ENCODE results near the gene CDCA7.
"Not testable (repeated sequence)": the region's sequence is repeated elsewhere in the genome, so short reads cannot be mapped to it uniquely, and the experiment has no call there.

The CDCA7 gene

GRCh38 chr2:173370198-173370597 is 15.5 kb downstream of the CDCA7 start:
- Histone ChIP-seq H3K9me3 (ENCODE audit: insufficient read depth, low read depth, low read length) (no peaks in the 10 kb centered on the region), H3K4me1 (ENCODE audit: insufficient read depth, low read length) (peaks cover 7% of the 10 kb centered on the region), H3K36me3 (ENCODE audit: insufficient read depth, low read depth, low read length) (peaks cover 69% of the 10 kb centered on the region), H3K27me3 (ENCODE audit: insufficient read depth, low read length) (no peaks in the 10 kb centered on the region), H3K9ac (ENCODE audit: low read depth, low read length) (no peak overlapping the region), H3K27ac (ENCODE audit: low read length) (no peak overlapping the region), H3K4me3 (ENCODE audit: low read length) (no peak overlapping the region)

GRCh38 chr2:173371023-173371422 is 16.4 kb downstream of the CDCA7 start:
- H3K4me1 ChIP-seq (ENCODE audit: insufficient read depth, low read length): peaks cover 7% of the 10 kb centered on the region
- H3K4me3 ChIP-seq (ENCODE audit: low read length): no peak overlapping the region
- H3K9ac ChIP-seq (ENCODE audit: low read depth, low read length): no peak overlapping the region; the same call in 1 of the 2 replicates
- no peak overlapping the region for H3K27ac ChIP-seq (ENCODE audit: low read length)
- H3K36me3 ChIP-seq (ENCODE audit: insufficient read depth, low read depth, low read length): peaks cover 61% of the 10 kb centered on the region
- H3K9me3 ChIP-seq (ENCODE audit: insufficient read depth, low read depth, low read length): no peaks in the 10 kb centered on the region
- no peaks in the 10 kb centered on the region for H3K27me3 ChIP-seq (ENCODE audit: insufficient read depth, low read length)

- no peak overlapping the region for H3K27ac ChIP-seq (ENCODE audit: low read length)
- peaks cover 38% of the 10 kb centered on the region for H3K36me3 ChIP-seq (ENCODE audit: insufficient read depth, low read depth, low read length)
- H3K4me3 ChIP-seq (ENCODE audit: low read length): no peak overlapping the region
- H3K9ac ChIP-seq (ENCODE audit: low read depth, low read length): no peak overlapping the region
- peaks cover 7% of the 10 kb centered on the region for H3K4me1 ChIP-seq (ENCODE audit: insufficient read depth, low read length)
- H3K27me3 ChIP-seq (ENCODE audit: insufficient read depth, low read length): no peaks in the 10 kb centered on the region
- H3K9me3 ChIP-seq (ENCODE audit: insufficient read depth, low read depth, low read length): no peaks in the 10 kb centered on the region
Measured at GRCh38 chr2:173373290-173373689, 18.6 kb downstream of the CDCA7 start.

- Histone ChIP-seq H3K9ac (ENCODE audit: low read depth, low read length) (no peak overlapping the region), H3K9me3 (ENCODE audit: insufficient read depth, low read depth, low read length) (no peaks in the 10 kb centered on the region), H3K36me3 (ENCODE audit: insufficient read depth, low read depth, low read length) (peaks cover 25% of the 10 kb centered on the region), H3K27ac (ENCODE audit: low read length) (no peak overlapping the region), H3K27me3 (ENCODE audit: insufficient read depth, low read length) (no peaks in the 10 kb centered on the region), H3K4me3 (ENCODE audit: low read length) (no peak overlapping the region), H3K4me1 (ENCODE audit: insufficient read depth, low read length) (peaks cover 7% of the 10 kb centered on the region)
Measured at GRCh38 chr2:173374634-173375033, 20.0 kb downstream of the CDCA7 start.

GRCh38 chr2:173385534-173385933 is 30.9 kb downstream of the CDCA7 start:
- not testable (repeated sequence) for H3K4me1 ChIP-seq (ENCODE audit: insufficient read depth, low read length); H3K27ac ChIP-seq (ENCODE audit: low read length); H3K4me3 ChIP-seq (ENCODE audit: low read length); H3K27me3 ChIP-seq (ENCODE audit: insufficient read depth, low read length); H3K9ac ChIP-seq (ENCODE audit: low read depth, low read length); H3K36me3 ChIP-seq (ENCODE audit: insufficient read depth, low read depth, low read length); H3K9me3 ChIP-seq (ENCODE audit: insufficient read depth, low read depth, low read length)

DNA sequence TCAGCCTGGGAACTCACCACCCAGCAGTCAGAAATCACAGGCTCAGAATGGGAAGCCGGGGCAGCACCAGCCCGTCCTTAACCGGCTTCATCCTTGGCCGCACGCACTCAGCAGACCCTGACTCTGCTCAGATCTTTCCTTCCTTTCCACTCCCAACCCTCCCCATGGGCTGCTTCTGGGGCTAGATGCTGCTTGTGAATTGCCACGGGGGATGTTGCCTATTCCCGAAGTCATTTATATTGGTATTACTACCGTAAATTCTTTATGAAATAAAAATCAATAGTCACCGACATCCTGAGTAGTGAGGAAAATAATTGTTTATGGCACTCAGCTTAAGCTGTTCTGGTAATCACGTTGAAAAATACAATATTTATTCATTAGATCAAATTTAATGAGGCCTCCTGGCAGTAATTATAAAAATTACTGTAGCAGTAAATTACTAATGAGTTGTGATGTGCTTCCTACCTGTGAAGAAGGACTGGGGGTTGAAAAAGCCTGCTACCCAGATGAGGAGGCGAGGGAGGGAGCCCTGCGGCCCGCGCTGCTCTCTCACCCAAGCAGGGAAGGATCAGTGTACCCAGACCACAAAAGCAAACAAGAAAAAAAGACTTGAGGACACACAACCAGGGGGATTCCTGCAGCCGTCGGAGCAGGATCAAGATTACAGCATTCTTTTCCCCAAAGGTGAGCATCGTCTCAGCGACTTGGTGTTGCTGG is 31.5 kb downstream of the CDCA7 start:
- Histone ChIP-seq H3K9ac (ENCODE audit: low read depth, low read length) (no peak overlapping the region), H3K9me3 (ENCODE audit: insufficient read depth, low read depth, low read length) (no peaks in the 10 kb centered on the region)

DNA sequence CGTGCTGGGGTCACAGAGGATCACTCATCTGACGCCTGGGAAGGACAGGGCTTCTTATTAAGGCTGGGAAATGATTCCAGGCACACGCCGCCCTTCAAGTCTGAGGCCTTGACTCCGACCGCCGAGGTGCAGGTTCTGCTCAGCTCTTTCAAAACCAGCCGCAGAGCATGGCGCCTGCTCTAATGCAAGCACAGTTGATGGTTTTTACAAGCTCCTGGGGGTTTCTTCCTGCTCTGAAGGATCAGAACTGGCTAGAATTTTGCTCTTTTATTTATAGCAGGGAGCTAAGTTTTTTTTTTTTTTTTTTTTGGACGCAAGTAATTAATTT is 32.0 kb downstream of the CDCA7 start:
- Histone ChIP-seq H3K4me3 (ENCODE audit: low read length) (no peak overlapping the region), H3K27ac (ENCODE audit: low read length) (no peak overlapping the region), H3K9ac (ENCODE audit: low read depth, low read length) (no peak overlapping the region), H3K9me3 (ENCODE audit: insufficient read depth, low read depth, low read length) (no peaks in the 10 kb centered on the region), H3K27me3 (ENCODE audit: insufficient read depth, low read length) (no peaks in the 10 kb centered on the region), H3K4me1 (ENCODE audit: insufficient read depth, low read length) (no peaks in the 10 kb centered on the region; the same call in 1 of the 2 replicates), H3K36me3 (ENCODE audit: insufficient read depth, low read depth, low read length) (no peaks in the 10 kb centered on the region)

More for the DNA sequence above, 31.5 kb downstream of the CDCA7 start:
- no peaks in the 10 kb centered on the region for H3K27me3 ChIP-seq (ENCODE audit: insufficient read depth, low read length)
- no peaks in the 10 kb centered on the region for H3K36me3 ChIP-seq (ENCODE audit: insufficient read depth, low read depth, low read length)
- H3K27ac ChIP-seq (ENCODE audit: low read length): no peak overlapping the region
- no peaks in the 10 kb centered on the region; the same call in 1 of the 2 replicates for H3K4me1 ChIP-seq (ENCODE audit: insufficient read depth, low read length)
- H3K4me3 ChIP-seq (ENCODE audit: low read length): no peak overlapping the region

GRCh38 chr2:173387079-173387478 is 32.4 kb downstream of the CDCA7 start:
- no peaks in the 10 kb centered on the region for H3K27me3 ChIP-seq (ENCODE audit: insufficient read depth, low read length)
- no peak overlapping the region for H3K4me3 ChIP-seq (ENCODE audit: low read length)
- H3K36me3 ChIP-seq (ENCODE audit: insufficient read depth, low read depth, low read length): no peaks in the 10 kb centered on the region
- no peaks in the 10 kb centered on the region; the same call in 1 of the 2 replicates for H3K4me1 ChIP-seq (ENCODE audit: insufficient read depth, low read length)
- H3K9me3 ChIP-seq (ENCODE audit: insufficient read depth, low read depth, low read length): no peaks in the 10 kb centered on the region
- H3K27ac ChIP-seq (ENCODE audit: low read length): no peak overlapping the region
- no peak overlapping the region for H3K9ac ChIP-seq (ENCODE audit: low read depth, low read length)

GRCh38 chr2:173387660-173388059 is 33.0 kb downstream of the CDCA7 start:
- Histone ChIP-seq H3K4me1 (ENCODE audit: insufficient read depth, low read length) (no peaks in the 10 kb centered on the region; the same call in 1 of the 2 replicates), H3K9ac (ENCODE audit: low read depth, low read length) (no peak overlapping the region), H3K27ac (ENCODE audit: low read length) (no peak overlapping the region), H3K4me3 (ENCODE audit: low read length) (no peak overlapping the region), H3K27me3 (ENCODE audit: insufficient read depth, low read length) (no peaks in the 10 kb centered on the region), H3K9me3 (ENCODE audit: insufficient read depth, low read depth, low read length) (no peaks in the 10 kb centered on the region), H3K36me3 (ENCODE audit: insufficient read depth, low read depth, low read length) (no peaks in the 10 kb centered on the region)

GRCh38 chr2:173388795-173389194 is 34.1 kb downstream of the CDCA7 start:
- no peaks in the 10 kb centered on the region for H3K9me3 ChIP-seq (ENCODE audit: insufficient read depth, low read depth, low read length)
- peaks cover 11% of the 10 kb centered on the region for H3K4me1 ChIP-seq (ENCODE audit: insufficient read depth, low read length)
- no peaks in the 10 kb centered on the region for H3K27me3 ChIP-seq (ENCODE audit: insufficient read depth, low read length)

GRCh38 chr2:173390036-173390435 is 35.4 kb downstream of the CDCA7 start:
- H3K4me1 ChIP-seq (ENCODE audit: insufficient read depth, low read length): peaks cover 19% of the 10 kb centered on the region
- H3K4me3 ChIP-seq (ENCODE audit: low read length): no peak overlapping the region
- H3K27ac ChIP-seq (ENCODE audit: low read length): no peak overlapping the region
- H3K27me3 ChIP-seq (ENCODE audit: insufficient read depth, low read length): no peaks in the 10 kb centered on the region
- no peaks in the 10 kb centered on the region for H3K9me3 ChIP-seq (ENCODE audit: insufficient read depth, low read depth, low read length)
- H3K36me3 ChIP-seq (ENCODE audit: insufficient read depth, low read depth, low read length): no peaks in the 10 kb centered on the region
- no peak overlapping the region for H3K9ac ChIP-seq (ENCODE audit: low read depth, low read length)

More at GRCh38 chr2:173388795-173389194, 34.1 kb downstream of the CDCA7 start:
- Histone ChIP-seq H3K4me3 (ENCODE audit: low read length) (no peak overlapping the region), H3K9ac (ENCODE audit: low read depth, low read length) (no peak overlapping the region), H3K36me3 (ENCODE audit: insufficient read depth, low read depth, low read length) (no peaks in the 10 kb centered on the region), H3K27ac (ENCODE audit: low read length) (no peak overlapping the region)

GRCh38 chr2:173392731-173393130 is 38.1 kb downstream of the CDCA7 start:
- H3K36me3 ChIP-seq (ENCODE audit: insufficient read depth, low read depth, low read length): no peaks in the 10 kb centered on the region
- no peak overlapping the region for H3K4me3 ChIP-seq (ENCODE audit: low read length)
- H3K9ac ChIP-seq (ENCODE audit: low read depth, low read length): no peak overlapping the region
- peaks cover 19% of the 10 kb centered on the region for H3K4me1 ChIP-seq (ENCODE audit: insufficient read depth, low read length)
- no peaks in the 10 kb centered on the region for H3K27me3 ChIP-seq (ENCODE audit: insufficient read depth, low read length)
- H3K9me3 ChIP-seq (ENCODE audit: insufficient read depth, low read depth, low read length): no peaks in the 10 kb centered on the region
- H3K27ac ChIP-seq (ENCODE audit: low read length): no peak overlapping the region

All from iPS-20b (cell line).